SK-N-SH treated with all-trans-retinoic acid at 6 μM for 48 hours (cell line): ENCODE measurements around the gene RAB7A.

ENCODE experiments used
- CREB5 ChIP-seq: fragments of 250-450 bp; sonication (Bioruptor Pico); IDR thresholded peaks from 2 replicates; pipeline ENCODE4 v1.5.1; 2020; ENCODE audit warnings: low read depth, mild to moderate bottlenecking, moderate library complexity
- PPARA ChIP-seq: fragments of 250-450 bp; sonication (Bioruptor Pico); IDR thresholded peaks from 2 replicates; pipeline ENCODE4 v1.5.0; 2020; ENCODE audit warnings: mild to moderate bottlenecking, borderline replicate concordance
- TOX ChIP-seq: fragments of 250-450 bp; sonication (Bioruptor Pico); IDR thresholded peaks from 2 replicates; pipeline ENCODE4 v1.8.0; 2021; ENCODE audit warnings: mild to moderate bottlenecking, moderate library complexity, borderline replicate concordance
- TF ChIP-seq, protein P1 (sequence below): fragments of 250-450 bp; sonication (Bioruptor Pico); IDR thresholded peaks from 2 replicates; pipeline ENCODE4 v1.8.0; 2020; ENCODE audit warnings: mild to moderate bottlenecking, moderate library complexity, borderline replicate concordance

- TF ChIP-seq CREB5 (CRISPR knock-in tag) (no peak), PPARA (CRISPR knock-in tag) (no peak), TOX (CRISPR knock-in tag) (no peak)
- TF ChIP-seq, protein P1, sequence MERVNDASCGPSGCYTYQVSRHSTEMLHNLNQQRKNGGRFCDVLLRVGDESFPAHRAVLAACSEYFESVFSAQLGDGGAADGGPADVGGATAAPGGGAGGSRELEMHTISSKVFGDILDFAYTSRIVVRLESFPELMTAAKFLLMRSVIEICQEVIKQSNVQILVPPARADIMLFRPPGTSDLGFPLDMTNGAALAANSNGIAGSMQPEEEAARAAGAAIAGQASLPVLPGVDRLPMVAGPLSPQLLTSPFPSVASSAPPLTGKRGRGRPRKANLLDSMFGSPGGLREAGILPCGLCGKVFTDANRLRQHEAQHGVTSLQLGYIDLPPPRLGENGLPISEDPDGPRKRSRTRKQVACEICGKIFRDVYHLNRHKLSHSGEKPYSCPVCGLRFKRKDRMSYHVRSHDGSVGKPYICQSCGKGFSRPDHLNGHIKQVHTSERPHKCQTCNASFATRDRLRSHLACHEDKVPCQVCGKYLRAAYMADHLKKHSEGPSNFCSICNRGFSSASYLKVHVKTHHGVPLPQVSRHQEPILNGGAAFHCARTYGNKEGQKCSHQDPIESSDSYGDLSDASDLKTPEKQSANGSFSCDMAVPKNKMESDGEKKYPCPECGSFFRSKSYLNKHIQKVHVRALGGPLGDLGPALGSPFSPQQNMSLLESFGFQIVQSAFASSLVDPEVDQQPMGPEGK (CRISPR knock-in tag), result no peak
These were observed 99.2 kb downstream of the RAB7A start for GRCh38 chr3:128825117-128825725.
